ENCODE results near the gene AGTPBP1.

- TF ChIP-seq SMARCC2 (IDR thresholded peaks at IDR 0.05; ENCODE audit: low read depth) (no peak), ZBTB12 (CRISPR knock-in tag; IDR thresholded peaks at IDR 0.05) (no peak), CTCF (IDR thresholded peaks at IDR 0.05 in 2 of 3, conservative IDR thresholded peaks at IDR 0.05 in 1 of 3; ENCODE audit: insufficient read depth in 2 of 3, low read depth in 1 of 3, low read length in 3 of 3) (no peak)
These were observed 224.6 kb downstream of the AGTPBP1 start for GRCh38 chr9:85516976-85517637.

All from K562 (cell line).